ENCODE data around the gene TRPT1. TPM values are rescaled to one million over a fixed set of nuclear protein-coding genes. Genes with fewer than 3 reads are reported as not detected.

TRPT1 gene
- total RNA-seq, 1 donor from 2014 or later = 27.8 TPM

- Histone ChIP-seq H3K9me3 (no peaks in the 10 kb centered on the region), H3K4me3 (no peak overlapping the region), H3K27ac (no peak overlapping the region), H3K36me3 (peaks cover 10% of the 10 kb centered on the region), H3K27me3 (ENCODE audit: low read depth) (no peaks in the 10 kb centered on the region), H3K4me1 (peaks cover 59% of the 10 kb centered on the region)
- ATAC-seq = no peak
- intact Hi-C loops (cut with DNase I) = no loop called here
- no peak for TF ChIP-seq CTCF (IDR thresholded peaks at IDR 0.05)
- no peak for DNase-seq
These were observed 7.0 kb upstream of the TRPT1 start for GRCh38 chr11:64232967-64233315.

- DNase-seq (no peak), ATAC-seq (no peak)
- no peak overlapping the region for H3K27ac ChIP-seq
- H3K4me3 ChIP-seq = no peak overlapping the region
- H3K4me1 ChIP-seq = peaks cover 61% of the 10 kb centered on the region
- intact Hi-C loops (cut with DNase I) = no loop called here
- no peak for TF ChIP-seq CTCF (IDR thresholded peaks at IDR 0.05)
- no peaks in the 10 kb centered on the region for H3K27me3 ChIP-seq (ENCODE audit: low read depth)
- H3K9me3 ChIP-seq = no peaks in the 10 kb centered on the region
- peaks cover 4% of the 10 kb centered on the region for H3K36me3 ChIP-seq
These were observed 6.4 kb upstream of the TRPT1 start for GRCh38 chr11:64232182-64232966.

GRCh38 chr11:64231546-64231945 lies 5.6 kb upstream of the TRPT1 start:
- no peaks in the 10 kb centered on the region for H3K36me3 ChIP-seq
- H3K27me3 ChIP-seq (ENCODE audit: low read depth) = no peaks in the 10 kb centered on the region
- no peak overlapping the region for H3K4me3 ChIP-seq
- peaks cover 69% of the 10 kb centered on the region for H3K4me1 ChIP-seq
- no peak for ATAC-seq
- intact Hi-C loops (cut with DNase I) = no loop called here
- peak overlapping the region; percentile 86 for H3K27ac ChIP-seq
- TF ChIP-seq CTCF (IDR thresholded peaks at IDR 0.05) = no peak
- H3K9me3 ChIP-seq = no peaks in the 10 kb centered on the region
- DNase-seq = no peak

GRCh38 chr11:64230985-64231365 lies 5.0 kb upstream of the TRPT1 start:
- intact Hi-C loops (cut with DNase I) = no loop called here
- no peaks in the 10 kb centered on the region for H3K9me3 ChIP-seq
- H3K36me3 ChIP-seq = no peaks in the 10 kb centered on the region
- H3K27me3 ChIP-seq (ENCODE audit: low read depth) = no peaks in the 10 kb centered on the region
- DNase-seq (no peak), ATAC-seq (no peak)
- H3K27ac ChIP-seq = peak overlapping the region; percentile 86
- peaks cover 69% of the 10 kb centered on the region for H3K4me1 ChIP-seq
- peak overlapping the region; percentile 69 for H3K4me3 ChIP-seq
- TF ChIP-seq CTCF (IDR thresholded peaks at IDR 0.05) = no peak

- peak; percentile 74 to 79 for ATAC-seq
- Histone ChIP-seq H3K4me1 (peaks cover 67% of the 10 kb centered on the region), H3K27ac (peak within 1 kb of the TSS; percentile 86), H3K36me3 (no peaks in the 10 kb centered on the region), H3K27me3 (ENCODE audit: low read depth) (no peaks in the 10 kb centered on the region), H3K4me3 (peak within 1 kb of the TSS; percentile 69), H3K9me3 (no peaks in the 10 kb centered on the region)
- TF ChIP-seq CTCF (IDR thresholded peaks at IDR 0.05) = no peak
- DNase-seq = peak; percentile 95
- intact Hi-C loops (cut with DNase I) = no loop called here
These were observed 4.4 kb upstream of the TRPT1 start, which contains the start of gene DNAJC4 for GRCh38 chr11:64230171-64230984. Gene DNAJC4 (plus strand): TSS chr11:64230548. CDS start chr11:64230855, 307 bp downstream.

All from lower lobe of right lung (tissue), 2 donors.